Thyroid gland (tissue), 4 donors: ENCODE results near the gene TMEM106B. TPM values are rescaled to one million over a fixed set of nuclear protein-coding genes. Genes with fewer than 3 reads are reported as not detected.

Experiments
- DNase-seq, 2 donors: peaks; one replicate each; pipeline ENCODE4 v3.0.0-alpha.2; 2019
- H3K27ac ChIP-seq, 3 donors: fragments of 200-600 bp; sonication (generic); 1 replicate in 2 of 3; 2 replicates in 1 of 3; pipeline ENCODE4 v1.5.1; 2016 to 2019; ENCODE audit warnings: mild to moderate bottlenecking in 1 of 3, moderate library complexity in 1 of 3
- H3K27me3 ChIP-seq: fragments of 200-600 bp; sonication (generic); one replicate; pipeline ENCODE4 v1.5.1; 2019
- H3K36me3 ChIP-seq, 2 donors: fragments of 200-600 bp; sonication (generic); one replicate each; pipeline ENCODE4 v1.5.1; 2016 to 2019
- H3K4me1 ChIP-seq, 2 donors: fragments of 200-600 bp; sonication (generic); one replicate each; pipeline ENCODE4 v1.5.1; 2017 to 2019
- H3K4me3 ChIP-seq, 3 donors: fragments of 200-600 bp; sonication (generic); replicated peaks in 1 of 3; 1 replicate in 2 of 3; 2 replicates in 1 of 3; pipeline ENCODE4 v1.5.1; 2016; ENCODE audit warnings: mild to moderate bottlenecking in 1 of 3
- H3K9me3 ChIP-seq: fragments of 200-600 bp; sonication (generic); one replicate; pipeline ENCODE4 v1.5.1; 2017
- POLR2A ChIP-seq, 2 donors: fragments of 450-650 bp; IDR thresholded peaks; one replicate each; pipeline ENCODE4 v1.6.1; 2017; ENCODE audit warnings: antibody characterized with exemption in 2 of 2, mild to moderate bottlenecking in 2 of 2, moderate library complexity in 1 of 2
- WGBS, 2 donors: methylation state at CpG; one replicate each; pipeline ENCODE4 v1.1.5; 2017; 5-methylcytosine and 5-hydroxymethylcytosine counted together
- intact Hi-C: fragments of 100-400 bp; cut with DNase I; formaldehyde crosslinking; loops from one replicate; pipeline ENCODE4 v1.15.1; 2023
- total RNA-seq, 4 donors: library from RNA; depleted of rRNA; stranded (reverse); fragments of >200 nt; gene quantifications; one replicate each; pipeline ENCODE4 v1.2.3, GENCODE V29; 2016
- TF ChIP-seq, protein P1 (sequence below), 6 experiments: fragments of 200-600 bp in 3 of 6; fragments of 450-650 bp in 3 of 6; sonication (generic) in 3 of 6; IDR thresholded peaks; one replicate each; pipeline ENCODE4 v1.5.1; 2016 to 2019; ENCODE audit warnings: antibody characterized with exemption in 6 of 6, mild to moderate bottlenecking in 2 of 6, inconsistent platforms in 1 of 6, moderate library complexity in 1 of 6

Gene TMEM106B
- total RNA-seq, 4 donors from 2014 or later = 91.4 to 135 (median 108) TPM

DNA sequence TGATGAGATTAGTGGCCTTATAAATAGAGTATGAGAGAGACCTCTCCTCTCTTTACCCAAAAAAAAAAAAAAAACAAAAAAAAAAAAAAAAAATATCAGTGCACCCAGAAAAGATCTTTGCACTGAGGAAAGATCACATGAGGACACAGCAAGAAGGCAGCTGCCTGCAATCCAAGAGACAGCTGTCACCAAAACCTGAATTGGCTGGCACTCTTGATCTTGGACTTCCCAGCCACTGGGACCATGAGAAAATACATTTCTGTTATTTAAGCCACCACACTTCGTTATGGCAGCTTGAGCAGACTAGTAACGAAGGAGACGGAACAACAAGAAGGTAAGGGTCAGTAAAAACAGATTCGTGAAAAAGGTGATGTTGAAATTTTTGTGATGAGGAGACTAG, 47.0 kb downstream of the TMEM106B start:
- 93% methylated on average over 4 of the region's 4 CpGs for WGBS, 2 donors
- no peak overlapping the region for H3K4me3 ChIP-seq
- intact Hi-C loops = no loop called here
- no peaks in the 10 kb centered on the region for H3K9me3 ChIP-seq
- no peak for DNase-seq
- no peaks in the 10 kb centered on the region for H3K36me3 ChIP-seq
- no peak overlapping the region for H3K27ac ChIP-seq
- no peaks in the 10 kb centered on the region for H3K4me1 ChIP-seq
- TF ChIP-seq, protein P1, sequence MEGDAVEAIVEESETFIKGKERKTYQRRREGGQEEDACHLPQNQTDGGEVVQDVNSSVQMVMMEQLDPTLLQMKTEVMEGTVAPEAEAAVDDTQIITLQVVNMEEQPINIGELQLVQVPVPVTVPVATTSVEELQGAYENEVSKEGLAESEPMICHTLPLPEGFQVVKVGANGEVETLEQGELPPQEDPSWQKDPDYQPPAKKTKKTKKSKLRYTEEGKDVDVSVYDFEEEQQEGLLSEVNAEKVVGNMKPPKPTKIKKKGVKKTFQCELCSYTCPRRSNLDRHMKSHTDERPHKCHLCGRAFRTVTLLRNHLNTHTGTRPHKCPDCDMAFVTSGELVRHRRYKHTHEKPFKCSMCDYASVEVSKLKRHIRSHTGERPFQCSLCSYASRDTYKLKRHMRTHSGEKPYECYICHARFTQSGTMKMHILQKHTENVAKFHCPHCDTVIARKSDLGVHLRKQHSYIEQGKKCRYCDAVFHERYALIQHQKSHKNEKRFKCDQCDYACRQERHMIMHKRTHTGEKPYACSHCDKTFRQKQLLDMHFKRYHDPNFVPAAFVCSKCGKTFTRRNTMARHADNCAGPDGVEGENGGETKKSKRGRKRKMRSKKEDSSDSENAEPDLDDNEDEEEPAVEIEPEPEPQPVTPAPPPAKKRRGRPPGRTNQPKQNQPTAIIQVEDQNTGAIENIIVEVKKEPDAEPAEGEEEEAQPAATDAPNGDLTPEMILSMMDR (IDR thresholded peaks at IDR 0.05) = no peak
- no peak for TF ChIP-seq POLR2A (IDR thresholded peaks at IDR 0.05)
- H3K27me3 ChIP-seq = no peaks in the 10 kb centered on the region

DNA sequence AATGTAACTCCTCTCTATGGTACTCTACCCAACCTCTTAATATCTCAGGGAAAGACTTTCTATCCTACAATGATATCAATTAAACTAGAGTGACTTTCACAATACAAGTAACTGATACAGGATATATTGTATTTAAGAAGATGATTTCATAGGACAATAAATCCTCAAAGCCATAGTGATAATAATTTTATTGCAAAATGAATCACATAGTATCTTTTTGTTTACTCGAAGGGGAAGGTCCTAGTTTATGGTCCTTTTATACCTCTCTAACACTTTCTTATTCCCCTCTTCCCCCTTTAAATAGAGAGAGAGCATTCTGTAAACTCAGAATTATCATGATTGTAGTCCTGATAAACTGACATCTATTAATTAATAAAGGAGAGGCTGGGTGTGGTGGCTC, 56.4 kb downstream of the TMEM106B start:
- intact Hi-C loops = no loop called here
- Histone ChIP-seq H3K9me3 (no peaks in the 10 kb centered on the region), H3K4me1 (no peaks in the 10 kb centered on the region), H3K27ac (no peak overlapping the region), H3K4me3 (no peak overlapping the region), H3K36me3 (no peaks in the 10 kb centered on the region), H3K27me3 (no peaks in the 10 kb centered on the region)
- TF ChIP-seq, protein P1 (IDR thresholded peaks at IDR 0.05) = no peak
- no peak for TF ChIP-seq POLR2A (IDR thresholded peaks at IDR 0.05)
- no peak for DNase-seq
- WGBS, 2 donors = 89 to 94% methylated on average over 1 of the region's 1 CpG

DNA sequence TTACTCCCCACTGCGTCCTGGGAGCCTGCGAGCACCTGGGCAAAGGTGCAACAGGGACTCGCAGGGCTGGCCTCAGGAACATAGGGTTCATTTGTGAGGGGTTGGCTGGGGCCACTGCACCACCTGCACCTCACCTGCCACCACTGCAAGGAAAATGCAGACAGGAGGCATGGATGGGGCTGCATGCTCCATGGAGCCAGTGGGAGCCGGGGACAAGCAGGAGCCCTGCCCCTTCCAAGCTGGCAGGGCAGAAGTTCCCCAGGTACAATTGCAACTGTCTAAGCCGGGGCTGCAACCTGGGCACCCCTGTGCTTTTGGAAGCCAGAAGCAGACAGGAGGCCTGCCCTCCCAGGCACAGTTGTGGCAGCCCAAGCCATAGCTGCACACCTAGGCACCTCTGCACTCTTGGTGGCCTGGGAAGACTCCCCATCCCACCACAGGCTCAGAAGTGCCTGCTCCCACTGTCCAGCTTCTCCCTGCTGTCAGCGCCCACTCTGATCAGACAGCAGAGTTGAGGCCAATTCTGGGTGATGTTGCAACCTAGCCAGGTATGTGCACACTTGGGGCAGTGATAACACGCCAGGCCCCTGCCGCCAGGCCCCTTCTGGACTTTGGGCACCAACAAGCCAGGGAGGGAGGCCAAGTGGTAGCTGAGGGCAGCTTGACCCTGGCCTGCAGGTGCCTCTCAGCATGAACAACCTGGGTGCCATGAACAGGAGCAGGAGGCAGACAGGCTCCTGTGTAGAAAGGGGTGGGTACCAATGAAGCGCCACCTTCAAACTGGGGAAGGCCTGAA, 58.2 kb downstream of the TMEM106B start:
- Histone ChIP-seq H3K36me3 (no peaks in the 10 kb centered on the region), H3K4me1 (no peaks in the 10 kb centered on the region), H3K27me3 (no peaks in the 10 kb centered on the region), H3K27ac (no peak overlapping the region), H3K4me3 (no peak overlapping the region), H3K9me3 (no peaks in the 10 kb centered on the region)
- intact Hi-C loops = no loop called here
- TF ChIP-seq POLR2A (IDR thresholded peaks at IDR 0.05) = no peak
- WGBS, 2 donors = 96 to 100% methylated on average over 5 to 9 of the region's 9 CpGs
- no peak for DNase-seq

DNA sequence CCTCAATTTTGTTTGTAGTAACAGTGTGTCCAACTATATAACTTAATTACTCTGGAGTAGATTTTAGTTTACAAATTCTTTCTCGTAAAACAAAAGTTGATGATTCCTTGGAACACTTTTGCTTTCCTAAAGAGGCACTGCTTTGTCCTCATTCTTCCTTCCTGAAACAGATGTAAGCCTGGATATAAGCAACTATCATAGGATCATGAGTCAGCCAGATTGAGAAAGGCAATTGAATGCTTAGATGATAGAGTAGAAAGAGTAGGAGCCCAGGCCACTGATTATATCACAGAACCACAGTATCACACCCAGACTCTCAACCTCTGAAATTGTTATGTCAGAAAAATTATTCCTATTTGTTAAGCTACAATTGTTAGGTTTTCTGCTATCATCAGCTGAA, 69.9 kb downstream of the TMEM106B start:
- 74 to 76% methylated on average over 1 of the region's 1 CpG for WGBS, 2 donors
- Histone ChIP-seq H3K27ac (no peak overlapping the region), H3K36me3 (no peaks in the 10 kb centered on the region), H3K9me3 (no peaks in the 10 kb centered on the region), H3K27me3 (no peaks in the 10 kb centered on the region), H3K4me1 (no peaks in the 10 kb centered on the region), H3K4me3 (no peak overlapping the region)
- no peak for DNase-seq
- TF ChIP-seq POLR2A (IDR thresholded peaks at IDR 0.05) = no peak
- TF ChIP-seq, protein P1 (IDR thresholded peaks at IDR 0.05) = no peak
- intact Hi-C loops = no loop called here

DNA sequence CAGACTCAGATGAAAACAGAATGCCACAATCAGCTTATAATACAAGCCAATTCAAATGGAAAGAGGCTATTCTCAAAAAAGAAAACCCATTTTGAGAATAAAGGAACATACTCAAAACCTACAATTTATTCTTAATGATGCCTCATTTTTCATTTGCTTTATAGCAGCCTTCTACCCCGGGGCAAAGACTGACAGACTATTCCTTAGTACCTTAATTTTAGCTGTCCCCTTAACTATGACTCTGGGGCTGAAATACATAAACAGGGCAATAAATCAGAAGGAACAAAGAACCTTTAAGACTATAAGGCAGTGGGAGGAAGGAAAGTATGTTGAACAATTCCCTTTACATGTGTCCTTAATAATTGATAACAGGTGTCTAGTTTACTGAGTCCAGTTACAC, 76.8 kb downstream of the TMEM106B start:
- intact Hi-C loops = no loop called here
- Histone ChIP-seq H3K4me1 (no peaks in the 10 kb centered on the region), H3K36me3 (no peaks in the 10 kb centered on the region), H3K4me3 (no peak overlapping the region), H3K9me3 (no peaks in the 10 kb centered on the region), H3K27ac (no peak overlapping the region), H3K27me3 (no peaks in the 10 kb centered on the region)
- TF ChIP-seq, protein P1 (IDR thresholded peaks at IDR 0.05) = no peak
- no peak for TF ChIP-seq POLR2A (IDR thresholded peaks at IDR 0.05)
- WGBS, 2 donors = 60 to 84% methylated on average over 1 of the region's 1 CpG
- DNase-seq = no peak
